Stimulated activated CD4-positive, alpha-beta T cell treated with anti-CD3 and anti-CD28 coated beads, Interleukin-2, amount 100 ng/mL, for 24 hours (primary cell): Measurements from ENCODE around the gene LY86.

Source experiments
- DNase-seq, 2 donors: peaks; one replicate each; pipeline ENCODE4 v3.0.0-alpha.2; 2020

The LY86 gene

DNA sequence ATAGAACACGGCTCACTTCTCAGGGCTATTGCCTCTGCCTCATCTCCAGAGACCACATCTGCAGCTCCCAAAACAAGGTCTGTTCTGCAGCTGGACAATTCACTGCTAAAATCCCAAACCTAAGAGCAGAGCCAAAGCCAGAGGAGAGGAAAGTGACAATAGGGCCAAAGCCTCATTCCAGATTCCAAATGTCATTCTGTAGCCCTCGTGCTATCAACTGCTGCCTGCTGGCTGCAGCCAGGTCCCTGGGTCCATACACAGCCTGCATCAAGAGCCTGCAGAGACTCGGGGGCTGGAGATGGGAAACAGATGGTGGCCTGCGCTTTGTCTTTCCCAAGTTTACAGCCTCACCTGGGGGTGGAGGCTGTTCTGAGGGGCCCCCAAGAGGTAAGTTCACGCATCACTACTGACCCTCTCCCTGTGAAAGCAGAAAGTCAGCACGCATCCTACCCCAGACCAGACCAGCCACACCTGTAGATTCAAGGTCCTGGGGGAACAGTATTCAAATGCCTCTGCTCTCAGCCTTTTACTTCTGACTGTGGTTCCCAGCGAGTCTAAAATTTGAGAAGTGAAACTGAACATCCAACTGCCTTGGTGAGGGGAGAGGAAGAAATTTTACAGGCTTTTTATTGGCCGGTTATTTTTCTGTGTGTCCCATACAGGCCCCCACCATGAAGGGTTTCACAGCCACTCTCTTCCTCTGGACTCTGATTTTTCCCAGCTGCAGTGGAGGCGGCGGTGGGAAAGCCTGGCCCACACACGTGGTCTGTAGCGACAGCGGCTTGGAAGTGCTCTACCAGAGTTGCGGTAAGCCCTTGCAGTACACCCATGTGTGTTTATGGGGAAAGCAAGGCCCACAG lies at the start of gene LY86:
Gene LY86 (plus strand): TSS at position 657 of the 860 bp plus-strand sequence. CDS start 15 bp downstream, at position 672.
- no peak for DNase-seq

DNA sequence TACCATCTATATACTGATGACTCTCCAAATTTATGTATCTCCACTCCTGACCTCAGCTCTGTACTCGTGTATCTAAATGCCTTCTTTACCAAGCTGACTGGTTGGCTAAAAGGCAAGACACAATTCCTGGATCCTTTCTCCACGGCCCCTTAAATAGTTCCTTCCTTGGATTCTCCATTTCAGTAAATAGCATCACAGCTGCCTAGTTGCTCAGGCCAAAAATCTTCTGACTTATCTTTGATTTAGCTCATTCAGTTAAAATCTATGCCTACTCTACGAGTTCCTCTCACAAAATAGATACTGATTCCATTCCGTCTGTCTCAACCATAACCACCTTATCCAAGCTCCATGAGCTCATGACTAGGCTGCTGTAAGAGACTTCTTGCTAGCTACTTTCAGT lies 49.5 kb upstream of the LY86 start:
- DNase-seq, result no peak

DNA sequence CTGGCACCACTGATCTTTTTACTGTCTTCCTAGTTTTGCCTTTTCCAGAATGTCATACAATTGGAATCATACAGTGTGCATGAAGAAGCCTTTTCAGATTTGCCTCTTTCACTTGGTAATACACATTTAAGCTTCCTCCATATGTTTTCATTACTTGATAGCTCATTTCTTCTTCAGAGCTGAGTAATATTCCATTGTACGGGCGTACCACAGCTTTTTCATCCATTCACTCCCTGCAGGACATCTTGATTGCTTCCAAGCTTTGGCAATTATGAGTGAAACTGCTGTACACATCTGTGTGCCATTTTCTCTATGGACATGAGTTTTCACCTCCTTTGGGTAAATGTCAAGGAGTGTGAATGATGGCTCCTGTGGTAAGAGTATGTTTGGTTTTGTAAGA lies 46.2 kb upstream of the LY86 start:
- no peak for DNase-seq

DNA sequence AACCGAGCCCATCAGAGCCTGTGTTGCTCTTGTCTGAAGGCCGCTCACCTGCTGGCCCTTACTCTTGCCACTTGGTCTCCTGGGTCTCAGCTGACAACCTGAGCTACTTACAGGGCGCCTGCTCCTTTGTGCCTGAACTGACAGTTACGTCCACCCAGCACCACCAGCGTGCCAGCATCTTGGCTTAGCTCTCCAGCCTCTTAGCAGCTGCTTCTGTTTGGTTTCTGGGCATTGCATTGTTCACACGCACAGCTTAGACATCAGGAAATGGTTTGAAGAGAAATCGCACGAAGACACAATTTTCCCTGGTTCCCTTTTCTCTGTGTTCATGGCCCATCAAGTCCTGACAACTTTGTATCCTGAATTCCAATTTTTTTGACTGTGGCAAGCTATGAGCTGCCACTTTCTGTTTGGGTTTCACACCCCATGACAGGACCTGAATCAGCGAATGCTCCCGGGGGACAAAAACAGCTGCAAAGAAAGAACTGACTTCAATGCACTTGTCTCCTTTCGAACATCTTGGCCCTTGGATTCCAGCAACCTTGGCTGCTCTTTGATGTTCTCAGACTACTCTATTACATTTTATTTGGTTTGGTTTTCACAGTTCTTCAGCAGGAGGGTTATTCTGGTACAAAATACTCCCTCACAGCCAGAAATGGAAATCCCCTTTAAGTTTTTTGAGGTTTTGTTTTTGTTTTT lies 45.2 kb upstream of the LY86 start:
- no peak for DNase-seq

DNA sequence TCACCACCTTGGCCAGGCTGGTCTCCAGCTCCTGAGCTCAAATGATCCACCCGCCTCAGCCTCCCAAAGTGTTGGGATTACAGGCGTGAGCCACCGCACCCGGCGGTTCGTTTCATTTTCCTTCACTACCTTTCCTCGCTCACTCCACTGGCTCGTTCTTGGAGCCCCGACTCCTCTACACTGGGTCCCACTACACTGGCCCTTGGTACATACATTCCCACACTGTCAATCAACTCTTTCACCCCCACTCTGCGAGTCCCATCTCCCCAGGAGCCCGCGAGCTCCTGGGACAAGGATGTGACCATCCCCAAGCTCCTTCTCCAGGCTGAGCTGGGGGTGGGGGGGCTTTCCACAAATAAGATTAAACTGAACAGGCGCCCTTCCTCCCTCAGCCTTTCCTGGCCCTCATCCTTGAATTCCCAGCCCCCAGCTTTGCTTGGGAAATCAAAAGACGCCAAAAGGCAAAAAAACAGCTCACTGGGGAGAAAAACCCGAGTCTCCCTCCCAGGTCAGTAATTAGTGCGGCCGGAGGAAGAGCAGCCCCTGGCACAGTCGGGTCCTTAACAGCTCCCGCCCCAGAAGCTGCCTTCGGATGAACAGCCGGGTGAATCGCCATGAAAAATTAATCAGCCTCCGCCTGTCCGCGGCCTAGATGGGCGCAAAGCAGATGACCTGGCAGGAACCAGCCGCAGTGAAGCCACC lies 42.8 kb upstream of the LY86 start:
- no peak for DNase-seq

DNA sequence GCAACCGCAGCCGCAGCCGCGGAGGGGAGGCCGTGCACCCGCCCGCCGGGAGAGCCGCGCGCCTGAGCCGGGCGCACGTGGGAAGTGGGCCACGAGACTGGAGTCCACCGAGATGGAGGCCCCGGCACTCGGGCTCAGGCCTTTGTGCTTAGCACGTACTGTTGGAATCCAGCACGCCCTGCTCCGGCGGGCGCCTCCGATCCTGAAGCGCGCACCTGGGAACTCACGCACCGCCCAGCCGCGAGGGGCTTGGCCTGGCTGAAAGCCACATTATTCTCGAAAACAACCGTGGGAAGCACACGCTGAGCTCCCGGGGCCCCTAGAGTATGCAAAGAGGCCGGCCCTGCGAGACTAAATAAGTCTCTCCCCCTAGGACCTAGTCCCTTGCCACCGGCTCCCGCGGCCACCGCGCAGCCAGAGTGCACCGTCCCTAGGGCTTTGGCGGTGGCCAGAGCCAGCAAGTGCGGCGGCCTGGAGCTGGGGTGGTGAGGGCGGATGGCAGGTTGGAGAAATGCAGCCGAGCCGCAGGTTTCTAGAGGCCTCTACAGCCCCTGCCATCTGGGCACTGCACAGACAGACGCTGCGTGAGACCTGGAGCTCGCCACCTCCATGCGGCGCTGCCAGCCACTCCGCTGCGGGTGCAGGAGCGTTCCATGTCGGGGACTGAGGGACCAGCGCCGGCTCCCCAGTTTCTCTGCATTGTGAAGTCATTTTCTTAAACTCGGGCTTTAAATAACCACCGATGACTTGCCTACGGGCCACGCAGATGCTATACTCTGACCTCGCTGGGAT lies 42.0 kb upstream of the LY86 start:
- DNase-seq, result peak in 1 of 2 donors; percentile 57

DNA sequence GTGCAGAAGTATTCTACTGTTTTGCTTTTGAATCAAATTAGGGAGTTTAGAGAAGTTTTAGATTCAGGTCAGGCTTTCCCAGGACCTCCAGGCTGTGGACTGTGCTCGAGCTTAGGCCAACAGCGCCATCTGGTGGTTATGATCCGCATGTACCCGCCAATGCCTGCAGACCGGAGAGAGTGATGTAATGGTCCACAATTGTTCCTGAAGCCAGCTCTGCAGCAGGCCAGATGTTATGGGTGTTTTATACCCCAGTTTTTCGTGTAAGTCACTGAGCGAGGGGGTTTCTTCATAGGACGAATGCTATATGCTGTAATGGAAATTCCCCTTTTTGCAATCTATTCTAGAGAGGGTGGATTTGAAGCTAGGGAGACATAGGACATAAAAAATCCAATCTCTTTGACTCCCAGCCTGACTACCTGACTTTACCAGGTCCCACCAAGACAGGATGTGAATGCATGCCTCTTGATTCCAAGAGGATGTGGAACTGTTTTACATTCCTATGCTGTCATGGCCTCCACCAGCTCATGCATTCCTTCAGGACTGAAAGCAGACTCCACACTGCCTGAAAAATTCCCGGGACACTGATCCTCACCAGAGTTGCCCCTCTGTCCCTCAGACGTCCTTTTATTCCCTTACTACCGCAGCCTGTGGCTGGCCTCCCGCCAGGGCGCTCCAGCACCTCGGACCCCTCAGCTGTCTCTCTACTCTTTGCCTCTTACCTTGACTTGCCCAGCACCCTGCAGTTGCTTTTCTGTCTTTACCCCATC lies 41.2 kb upstream of the LY86 start:
- peak; percentile 84 to 87 for DNase-seq

DNA sequence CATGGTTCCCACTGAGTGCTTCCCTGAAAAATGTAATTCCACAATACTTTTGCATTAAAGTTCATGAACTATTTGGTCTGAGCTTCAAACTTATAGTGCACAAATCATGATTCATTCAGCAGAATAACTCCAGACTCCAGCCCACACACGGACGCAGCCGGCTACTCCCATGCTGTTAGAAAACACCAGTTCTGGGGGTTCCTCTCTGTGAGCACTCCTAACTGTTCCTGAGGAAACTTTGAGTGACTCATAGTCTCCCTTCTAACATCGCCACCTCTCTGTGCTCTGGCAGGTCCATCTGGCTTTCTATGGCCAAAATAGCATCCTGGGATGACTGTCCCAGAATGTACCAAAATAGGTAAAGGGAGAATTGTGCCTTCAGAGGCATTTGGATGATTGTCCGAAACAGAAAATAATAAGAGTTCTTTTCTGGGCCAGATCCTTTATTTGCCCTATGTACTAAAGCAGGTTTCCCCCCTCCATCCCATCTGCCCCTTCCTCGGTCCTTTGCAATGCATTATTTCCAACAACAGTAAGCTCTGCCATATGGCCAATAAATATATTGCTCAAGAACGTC lies 32.3 kb upstream of the LY86 start:
- DNase-seq, result no peak

DNA sequence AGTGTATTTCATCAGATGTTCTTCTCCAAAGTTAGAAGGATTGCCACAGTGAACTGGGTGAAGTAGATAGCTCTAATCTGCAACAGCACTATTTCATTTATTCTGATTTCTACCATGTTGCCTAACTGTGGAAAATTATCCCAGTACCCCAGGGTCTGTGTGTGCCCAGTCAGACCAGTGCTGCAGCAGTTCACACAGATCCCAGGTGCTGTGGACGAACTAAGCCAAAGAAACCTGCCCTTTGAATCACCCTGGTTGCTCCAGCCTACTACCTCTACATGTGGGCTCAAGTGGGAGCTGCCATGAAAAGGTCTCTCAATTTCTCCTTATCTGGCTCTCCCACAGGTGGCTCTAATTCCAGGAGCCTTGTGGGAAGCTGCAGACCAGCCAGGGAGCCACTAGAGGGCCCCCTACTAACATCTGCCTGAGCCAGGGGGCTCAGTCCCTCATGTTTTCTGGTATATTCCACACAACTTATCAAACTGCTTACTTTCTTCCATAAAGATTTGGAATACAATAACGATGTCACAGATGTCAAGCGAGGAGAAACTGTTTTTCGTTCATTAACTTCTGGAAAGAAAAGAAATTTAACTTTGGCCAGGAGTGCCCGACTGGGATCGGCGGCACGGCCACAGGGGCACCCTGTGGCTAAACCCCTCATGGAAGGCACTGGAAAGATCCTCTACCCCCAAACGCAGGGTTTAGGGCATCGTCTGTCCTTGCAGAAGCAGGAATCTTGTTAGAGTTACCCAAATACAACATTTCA lies 31.6 kb upstream of the LY86 start:
- peak; percentile 42 to 46 for DNase-seq

DNA sequence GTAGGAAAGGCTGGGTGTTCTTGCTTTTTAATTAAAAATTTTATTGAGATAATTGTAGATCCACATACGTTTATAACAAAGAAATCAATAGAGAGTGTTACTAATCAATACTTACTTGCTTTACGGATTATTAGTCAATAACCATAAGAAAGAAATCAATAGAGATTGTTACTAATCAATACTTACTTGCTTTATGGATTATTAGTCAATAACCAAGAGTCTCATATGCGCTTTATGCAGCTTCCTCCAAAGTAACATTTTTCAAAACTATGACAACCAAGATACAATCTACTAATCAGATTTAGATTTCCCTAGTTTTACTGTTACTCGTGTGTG lies 31.0 kb upstream of the LY86 start:
- no peak for DNase-seq

DNA sequence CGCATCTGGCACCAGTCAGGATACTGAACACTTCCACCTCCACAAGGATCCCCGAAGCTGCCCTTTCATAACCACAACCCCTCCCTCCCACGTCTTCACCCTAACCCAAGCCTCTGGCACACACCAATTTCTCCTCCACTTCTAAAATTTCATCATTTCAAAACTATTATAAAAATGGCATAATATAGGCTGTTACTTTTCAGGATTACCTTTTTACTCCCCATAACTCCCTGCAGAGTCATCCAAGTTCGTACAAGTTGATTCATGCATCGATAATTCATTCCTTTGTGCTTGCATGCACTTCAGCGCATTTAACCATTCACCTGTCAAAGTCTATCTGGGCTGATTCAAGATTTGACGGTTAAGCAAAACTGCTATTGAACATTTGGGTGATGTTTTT lies 30.6 kb upstream of the LY86 start:
- DNase-seq, result no peak

DNA sequence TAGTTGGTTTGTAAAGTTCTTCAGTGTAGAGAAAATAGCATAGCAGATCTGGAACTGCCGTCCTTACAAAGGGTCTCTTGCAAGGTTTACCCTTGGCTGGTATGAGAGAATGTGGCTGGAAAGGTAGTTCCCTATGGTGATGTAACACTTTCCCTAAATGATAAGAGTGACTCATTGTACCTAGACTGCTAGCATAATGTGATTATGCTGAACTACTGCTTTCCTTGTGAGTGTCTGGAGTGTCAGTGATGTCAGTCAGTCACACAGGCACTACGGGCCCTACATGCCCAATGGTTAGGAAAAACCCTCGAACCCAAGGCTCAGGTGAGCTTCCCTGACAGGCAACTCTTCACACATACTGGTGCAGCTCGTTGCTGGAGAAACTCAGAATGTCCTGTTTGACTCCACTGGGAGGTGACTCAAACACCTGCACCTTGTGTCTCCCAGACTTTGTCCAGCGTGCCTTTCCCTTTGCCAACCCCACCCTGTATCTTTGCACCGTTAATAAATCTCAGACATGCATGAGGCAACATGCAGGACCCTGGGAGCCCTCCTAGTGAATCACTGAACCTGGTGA lies 28.4 kb upstream of the LY86 start:
- DNase-seq, result no peak

DNA sequence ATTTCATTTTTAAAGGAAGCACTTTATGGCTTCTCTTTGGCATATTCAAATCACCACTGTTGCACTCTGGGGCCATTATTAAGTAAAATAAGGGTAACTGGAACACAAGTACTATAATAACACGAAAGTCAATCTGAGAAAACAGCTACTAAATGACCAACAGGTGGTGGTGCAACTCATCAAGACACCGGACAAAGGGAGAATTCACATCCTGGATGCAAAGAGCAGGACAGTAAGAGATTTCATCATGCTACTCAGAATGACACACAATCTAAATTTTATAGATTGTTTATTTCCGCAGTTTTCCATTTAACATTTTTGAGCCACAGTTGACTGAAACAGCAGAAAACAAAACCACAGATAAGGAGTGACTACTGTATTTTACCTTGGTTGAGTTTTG lies 27.6 kb upstream of the LY86 start:
- no peak for DNase-seq

DNA sequence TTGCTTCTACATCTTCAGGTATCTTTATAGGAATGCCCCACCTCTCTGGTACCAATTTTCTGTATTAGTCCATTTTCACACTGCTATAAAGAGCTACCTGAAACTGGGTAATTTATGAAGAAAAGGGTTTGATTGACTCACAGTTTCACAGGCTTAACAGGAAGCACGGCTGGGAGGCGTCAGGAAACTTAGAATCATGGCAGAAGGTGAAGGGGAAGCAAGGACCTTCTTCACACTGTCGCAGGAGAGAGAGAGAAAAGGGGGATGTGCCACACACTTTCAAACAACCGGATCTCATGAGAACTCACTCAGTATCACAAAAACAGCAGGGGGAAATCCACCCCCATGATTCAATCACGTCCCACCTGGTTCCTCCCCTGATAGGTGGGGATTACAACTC lies 24.4 kb upstream of the LY86 start:
- peak in 1 of 2 donors; percentile 28 for DNase-seq

DNA sequence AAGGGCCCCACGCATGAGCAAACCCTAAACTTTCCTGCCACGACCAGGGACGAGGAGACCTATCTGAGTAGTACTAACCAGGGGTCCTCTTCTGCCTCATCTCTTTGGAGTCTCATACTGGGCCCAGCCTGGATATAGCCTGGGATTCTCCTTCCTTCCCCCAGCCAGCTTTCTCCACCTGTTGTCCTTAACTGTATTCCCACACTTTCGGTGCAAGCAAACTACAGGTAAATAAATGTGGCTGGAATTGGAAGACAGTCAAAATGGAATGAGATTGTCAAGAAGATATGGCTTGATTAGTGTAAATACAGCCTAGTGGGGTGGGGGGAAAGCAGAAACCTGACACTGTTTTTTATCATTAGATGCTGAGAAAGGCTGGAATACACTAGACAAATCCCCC lies 23.5 kb upstream of the LY86 start:
- DNase-seq, result no peak

DNA sequence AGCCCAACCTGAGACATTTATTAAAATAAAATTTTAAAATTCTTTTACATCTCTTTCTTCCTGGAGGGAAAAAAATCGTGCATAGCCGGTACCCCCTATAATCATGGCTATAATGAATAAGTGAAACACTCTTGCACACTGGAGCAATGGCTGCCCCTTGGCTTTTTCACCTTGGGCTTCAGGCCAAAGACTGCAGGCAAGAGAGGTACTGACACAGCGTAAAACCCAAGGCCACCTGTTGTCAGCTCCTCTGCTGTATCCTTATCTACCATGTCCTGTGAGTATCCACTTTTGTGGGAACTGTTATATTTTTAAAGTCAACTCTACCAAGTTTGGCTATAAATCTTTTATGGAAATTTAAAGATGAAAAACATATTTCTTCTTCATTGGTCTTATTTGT lies 23.0 kb upstream of the LY86 start:
- no peak for DNase-seq

DNA sequence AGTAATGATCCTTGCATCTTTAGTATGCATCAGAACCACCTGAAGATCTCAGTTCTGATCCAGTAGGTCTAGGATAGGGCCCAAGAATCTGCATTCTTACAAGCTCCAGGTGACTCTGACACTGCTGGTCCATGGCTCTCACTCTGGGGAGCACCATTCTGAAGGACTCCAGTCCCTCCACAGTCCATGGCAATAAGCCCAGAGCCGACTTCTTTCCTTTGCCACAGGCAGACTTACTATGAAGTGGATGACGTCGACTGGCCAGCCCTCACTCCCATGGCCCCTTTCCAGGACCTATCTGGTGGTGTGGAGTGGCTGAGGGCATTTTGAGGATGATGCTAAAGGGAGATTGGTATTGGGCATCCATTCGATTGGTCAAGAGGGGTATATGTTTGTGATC lies 21.8 kb upstream of the LY86 start:
- DNase-seq, result no peak

DNA sequence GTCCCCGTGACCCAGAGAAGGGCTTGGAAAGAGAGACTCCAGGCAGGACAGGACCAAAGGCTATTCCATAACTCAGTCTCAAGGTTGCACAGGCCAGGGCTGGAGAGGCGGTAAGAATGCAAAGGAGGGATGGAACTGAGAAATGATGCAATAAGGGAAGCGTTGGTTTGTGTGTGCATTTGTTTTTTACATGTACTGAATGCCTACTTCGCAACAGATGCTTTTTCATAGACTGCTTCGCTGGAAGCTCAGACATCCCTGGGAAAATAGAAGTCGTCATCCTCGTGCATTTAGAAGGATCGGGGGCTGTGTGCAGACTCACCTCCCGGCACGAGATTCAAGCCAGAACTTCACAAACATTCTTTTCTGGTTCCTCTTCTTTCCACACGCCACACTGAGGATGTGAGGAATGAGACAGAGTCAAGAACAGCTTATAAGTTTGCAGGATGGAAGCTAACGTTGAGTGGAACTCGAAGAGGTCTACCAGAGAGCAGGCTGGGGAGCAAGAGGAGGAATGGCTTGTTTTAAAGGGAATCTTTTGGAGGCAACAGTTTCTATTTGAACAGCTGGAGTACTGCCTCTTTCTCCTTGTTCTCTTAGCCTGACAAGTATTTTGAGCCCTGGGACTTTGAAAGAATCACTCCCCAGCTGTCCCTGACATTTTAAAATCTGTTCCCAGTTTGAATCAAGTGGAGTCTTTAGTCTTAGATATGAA lies 19.3 kb upstream of the LY86 start:
- DNase-seq, result no peak

DNA sequence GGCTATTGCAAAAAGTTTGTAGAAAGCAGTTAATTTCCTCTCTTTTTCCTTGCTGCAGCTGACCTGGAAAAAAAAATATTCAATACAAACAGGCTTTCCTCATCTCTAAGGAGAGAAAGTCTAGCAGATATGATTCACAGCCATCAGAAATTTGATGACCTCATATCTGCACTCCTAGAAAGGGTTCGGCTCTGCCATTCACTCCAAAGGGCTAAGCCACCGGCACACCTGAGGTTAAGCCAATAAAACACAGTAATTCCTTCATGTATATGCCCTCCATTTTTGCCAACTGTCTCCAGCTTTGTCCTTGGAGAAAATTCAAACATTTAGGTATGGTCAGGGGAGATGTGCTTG lies 18.7 kb upstream of the LY86 start:
- no peak for DNase-seq
